ENCODE results near the gene MASP1. TPM values are rescaled to one million over a fixed set of nuclear protein-coding genes. Genes with fewer than 3 reads are reported as not detected.
A peak's percentile ranks its signal among the peaks of the same experiment; 100 is the strongest.

The MASP1 gene
- total RNA-seq, 4 donors from 2014 or later, result 1.0 to 6.0 (median 2.4) TPM

DNA sequence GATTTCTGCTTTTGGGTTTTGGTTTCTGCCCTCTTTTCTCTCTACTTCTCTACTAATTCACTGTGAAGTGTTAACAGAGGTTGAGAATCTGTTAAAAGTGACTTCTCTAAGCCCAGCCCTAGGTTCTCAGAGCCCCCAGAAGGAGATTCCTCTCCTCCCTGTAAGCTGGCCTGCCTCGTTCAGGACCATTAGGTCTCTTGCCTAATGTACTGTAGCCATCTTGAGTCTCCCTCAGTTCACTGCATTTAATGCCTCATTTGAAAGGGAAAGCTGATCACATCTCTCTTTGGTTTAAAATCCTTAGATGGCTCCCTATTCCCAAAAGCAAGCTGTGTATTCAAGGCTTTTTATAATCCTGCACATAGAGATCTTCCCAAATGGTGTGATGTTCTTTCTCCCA, 77.9 kb downstream of the MASP1 start:
- Histone ChIP-seq H3K4me3 (no peak overlapping the region), H3K9me3 (no peaks in the 10 kb centered on the region), H3K27me3 (no peaks in the 10 kb centered on the region), H3K4me1 (peaks cover 31% of the 10 kb centered on the region), H3K27ac (peak overlapping the region; percentile 85), H3K36me3 (no peaks in the 10 kb centered on the region)
- DNase-seq (ENCODE audit: low spot score in 2 of 2), result no peak
- 100% methylated on average over 1 of the region's 1 CpG for WGBS
- TF ChIP-seq POLR2A (IDR thresholded peaks at IDR 0.05) (no peak), EP300 (IDR thresholded peaks at IDR 0.05) (no peak), POLR2AphosphoS5 (IDR thresholded peaks at IDR 0.05) (no peak), CTCF (IDR thresholded peaks at IDR 0.05) (no peak)

DNA sequence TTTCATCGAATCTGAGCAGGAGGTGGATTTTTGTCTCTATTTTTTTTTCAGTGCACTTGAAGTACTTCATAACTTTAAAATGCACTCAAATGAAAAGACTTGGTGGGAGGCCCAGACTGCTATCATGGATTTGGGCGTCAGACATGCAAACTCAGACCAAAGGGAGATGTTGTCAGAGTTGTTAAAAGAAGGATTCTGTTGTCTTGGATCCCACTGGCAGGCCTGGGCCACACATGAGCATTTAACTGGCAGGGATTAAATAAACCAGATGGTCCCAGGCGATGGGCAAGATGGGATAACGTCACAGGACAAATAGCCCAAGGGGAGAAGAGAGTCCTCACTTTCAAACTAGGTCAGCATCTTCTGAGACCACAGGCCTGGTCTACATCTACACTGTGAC, 78.8 kb downstream of the MASP1 start:
- Histone ChIP-seq H3K4me1 (peaks cover 40% of the 10 kb centered on the region), H3K27ac (peak overlapping the region; percentile 85), H3K4me3 (no peak overlapping the region), H3K9me3 (no peaks in the 10 kb centered on the region), H3K36me3 (no peaks in the 10 kb centered on the region), H3K27me3 (no peaks in the 10 kb centered on the region)
- no peak for DNase-seq (ENCODE audit: low spot score in 2 of 2)
- WGBS, result 60% methylated on average over 4 of the region's 4 CpGs
- TF ChIP-seq POLR2A (IDR thresholded peaks at IDR 0.05) (no peak), POLR2AphosphoS5 (IDR thresholded peaks at IDR 0.05) (no peak), CTCF (IDR thresholded peaks at IDR 0.05) (no peak), EP300 (IDR thresholded peaks at IDR 0.05) (no peak)

DNA sequence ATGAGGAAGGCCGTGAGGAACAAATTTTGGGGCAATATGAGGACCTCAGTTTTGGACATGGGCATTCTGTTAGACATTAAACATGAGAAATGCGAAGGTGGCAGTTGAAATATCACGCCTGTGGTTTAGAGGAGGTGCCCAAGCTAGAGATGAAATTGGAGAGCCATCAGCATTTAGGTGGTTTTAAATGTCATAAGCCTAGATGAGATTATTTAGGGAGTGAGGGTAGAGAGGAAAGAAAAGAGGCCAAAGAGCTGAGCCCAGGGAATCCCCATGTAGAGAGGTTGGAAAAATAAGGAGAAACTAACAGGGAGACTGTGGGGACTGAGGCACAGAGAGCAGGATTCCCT, 79.4 kb downstream of the MASP1 start:
- Histone ChIP-seq H3K4me3 (no peak overlapping the region), H3K27me3 (no peaks in the 10 kb centered on the region), H3K9me3 (no peaks in the 10 kb centered on the region), H3K27ac (peak overlapping the region; percentile 85), H3K4me1 (peaks cover 43% of the 10 kb centered on the region), H3K36me3 (no peaks in the 10 kb centered on the region)
- TF ChIP-seq POLR2AphosphoS5 (IDR thresholded peaks at IDR 0.05) (no peak), CTCF (IDR thresholded peaks at IDR 0.05) (no peak), POLR2A (IDR thresholded peaks at IDR 0.05) (no peak), EP300 (IDR thresholded peaks at IDR 0.05) (no peak)
- no peak for DNase-seq (ENCODE audit: low spot score in 2 of 2)
- WGBS, result 73% methylated on average over 3 of the region's 3 CpGs

DNA sequence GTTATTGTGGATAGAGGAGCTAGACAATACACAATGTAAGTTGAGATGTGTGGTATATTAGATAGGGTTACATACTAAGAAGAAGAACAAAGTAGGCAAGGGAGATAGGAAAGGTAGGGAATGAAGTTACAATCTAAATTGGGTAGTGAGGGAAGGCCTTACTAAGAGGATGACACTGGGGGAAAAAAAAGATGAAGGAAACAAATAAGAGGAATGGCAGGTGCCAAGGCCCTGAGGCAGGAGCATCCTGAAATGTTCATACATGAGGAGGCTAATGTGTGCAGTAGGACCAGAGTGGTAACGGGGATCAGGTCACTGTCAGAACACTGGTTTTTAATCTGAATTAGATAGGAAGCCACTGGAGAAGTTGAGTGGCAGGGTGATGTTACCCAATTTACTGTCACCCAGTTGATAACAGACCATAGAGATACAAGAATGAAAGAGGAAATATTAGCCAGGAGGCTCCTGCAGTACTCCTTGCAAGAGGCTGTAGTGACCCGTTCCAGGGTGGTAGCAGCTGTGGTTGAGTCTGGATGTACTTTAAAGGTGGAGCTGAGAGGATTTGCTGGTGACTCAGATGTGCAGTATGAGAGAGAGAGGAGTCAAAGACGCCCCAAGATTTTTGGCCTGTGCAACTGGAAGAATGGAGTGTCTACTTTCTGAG, 79.9 kb downstream of the MASP1 start:
- TF ChIP-seq POLR2A (IDR thresholded peaks at IDR 0.05) (no peak), EP300 (IDR thresholded peaks at IDR 0.05) (no peak), POLR2AphosphoS5 (IDR thresholded peaks at IDR 0.05) (no peak), CTCF (IDR thresholded peaks at IDR 0.05) (no peak)
- no peaks in the 10 kb centered on the region for H3K27me3 ChIP-seq
- H3K4me3 ChIP-seq, result no peak overlapping the region
- no peak for DNase-seq (ENCODE audit: low spot score in 2 of 2)
- H3K27ac ChIP-seq, result peak overlapping the region; percentile 85
- H3K9me3 ChIP-seq, result no peaks in the 10 kb centered on the region
- H3K4me1 ChIP-seq, result peaks cover 48% of the 10 kb centered on the region
- WGBS, result 57% methylated on average over 3 of the region's 3 CpGs
- H3K36me3 ChIP-seq, result no peaks in the 10 kb centered on the region

GRCh38 chr3:187210545-187211327, 80.8 kb downstream of the MASP1 start:
- Histone ChIP-seq H3K27ac (peak overlapping the region; percentile 38), H3K36me3 (no peaks in the 10 kb centered on the region), H3K27me3 (no peaks in the 10 kb centered on the region), H3K4me3 (no peak overlapping the region), H3K4me1 (peaks cover 48% of the 10 kb centered on the region), H3K9me3 (no peaks in the 10 kb centered on the region)
- 64% methylated on average over 6 of the region's 6 CpGs for WGBS
- no peak for TF ChIP-seq POLR2A (IDR thresholded peaks at IDR 0.05)
- TF ChIP-seq EP300 (IDR thresholded peaks at IDR 0.05), result no peak
- no peak for TF ChIP-seq CTCF (IDR thresholded peaks at IDR 0.05)
- no peak for TF ChIP-seq POLR2AphosphoS5 (IDR thresholded peaks at IDR 0.05)
- no peak for DNase-seq (ENCODE audit: low spot score in 2 of 2)

All from suprapubic skin (tissue), 4 donors.